Upper lobe of right lung (tissue), 1 donor: ENCODE results near the gene CLEC3B. TPM values are rescaled to one million over a fixed set of nuclear protein-coding genes. Genes with fewer than 3 reads are reported as not detected.

Source experiments
- ATAC-seq: fragments of 200-7000 bp; cut with Tn5 transposase; one replicate; pipeline ENCODE4 v1.9.1; 2020; ENCODE audit warnings: mild to moderate bottlenecking, moderate library complexity
- DNase-seq: peaks from one replicate; pipeline ENCODE4 v3.0.0-alpha.2; 2020
- H3K27ac ChIP-seq: fragments of 200-600 bp; one replicate; pipeline ENCODE4 v1.8.0; 2022
- H3K27me3 ChIP-seq: fragments of 200-600 bp; one replicate; pipeline ENCODE4 v1.8.0; 2022; ENCODE audit warnings: mild to moderate bottlenecking
- H3K36me3 ChIP-seq: fragments of 200-600 bp; one replicate; pipeline ENCODE4 v1.8.0; 2022
- H3K4me1 ChIP-seq: fragments of 200-600 bp; one replicate; pipeline ENCODE4 v1.8.0; 2022
- H3K4me3 ChIP-seq: fragments of 200-600 bp; one replicate; pipeline ENCODE4 v1.8.0; 2022; ENCODE audit warnings: mild to moderate bottlenecking
- H3K9me3 ChIP-seq: fragments of 200-600 bp; one replicate; pipeline ENCODE4 v1.8.0; 2022
- intact Hi-C: fragments of 100-400 bp; cut with DNase I; formaldehyde crosslinking; loops from one replicate; pipeline ENCODE4 v1.11.0; 2022
- total RNA-seq: library from RNA; stranded (reverse); fragmentation: NEBNext Ultra II Directional; extraction: Animal tissue kit (Norgen Biotek cat#: 25700); gene quantifications from one replicate; pipeline ENCODE4 v1.2.1, GENCODE V29; 2021
- TF ChIP-seq, protein P1 (sequence below): fragments of 200-600 bp; IDR thresholded peaks from one replicate; pipeline ENCODE4 v1.8.0; 2022; ENCODE audit warnings: antibody characterized with exemption
- donor health status: DM: no; HTN: yes; CAD: no; lungs with severe emphysema.

Gene CLEC3B
- total RNA-seq, 1 donor from 2014 or later, result 265 TPM

DNA sequence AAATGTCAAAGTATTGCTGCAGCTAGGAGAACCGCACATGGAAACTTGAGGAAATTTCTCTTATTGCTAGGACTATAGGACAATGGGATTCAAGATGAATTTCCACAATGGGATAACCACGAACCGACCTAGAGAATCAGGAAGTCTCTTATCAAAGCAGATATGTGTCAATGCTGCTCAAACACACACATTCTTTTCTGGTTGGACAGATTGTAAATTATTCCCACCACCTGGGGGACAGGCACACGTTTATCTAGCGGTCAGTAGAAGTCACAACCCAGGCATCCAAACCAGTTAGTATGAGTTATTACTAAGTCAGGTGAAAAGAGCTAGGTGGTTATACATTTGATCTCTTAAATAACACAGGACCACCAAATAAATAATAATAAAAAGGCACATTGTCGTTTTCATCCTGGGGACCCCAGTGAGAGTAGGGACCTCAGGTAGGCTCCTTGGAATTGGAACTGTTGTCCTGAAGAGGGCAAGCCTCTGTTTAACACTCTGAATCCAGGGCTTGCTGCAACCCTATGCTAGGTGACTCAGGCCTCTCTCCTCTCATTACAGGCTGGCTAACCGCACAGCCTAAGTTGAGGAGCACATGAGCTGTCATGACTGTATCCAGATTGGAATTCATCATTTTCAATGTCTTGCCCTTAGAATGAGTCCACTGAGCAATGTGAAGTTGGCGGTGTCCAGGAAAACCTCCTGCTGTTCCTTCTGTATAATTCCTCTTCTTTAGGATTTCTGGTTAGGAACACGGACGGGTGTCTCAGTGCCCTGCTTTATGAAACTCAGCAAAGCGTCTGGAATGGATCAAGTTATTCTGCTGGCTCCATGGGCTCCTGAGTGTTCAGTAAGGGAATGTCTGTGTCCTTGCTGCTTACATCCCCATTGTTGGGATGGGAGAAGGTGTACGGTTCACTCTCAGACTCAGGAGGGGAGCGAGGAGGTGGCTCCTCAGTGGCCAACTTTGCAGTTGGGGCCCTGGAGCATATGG, 59.0 kb downstream of the CLEC3B start:
- Histone ChIP-seq H3K9me3 (no peaks in the 10 kb centered on the region), H3K4me1 (no peaks in the 10 kb centered on the region), H3K4me3 (no peak overlapping the region), H3K36me3 (no peaks in the 10 kb centered on the region), H3K27me3 (no peaks in the 10 kb centered on the region), H3K27ac (no peak overlapping the region)
- intact Hi-C loops, result no loop called here
- DNase-seq (no peak), ATAC-seq (no peak)
- TF ChIP-seq, protein P1, sequence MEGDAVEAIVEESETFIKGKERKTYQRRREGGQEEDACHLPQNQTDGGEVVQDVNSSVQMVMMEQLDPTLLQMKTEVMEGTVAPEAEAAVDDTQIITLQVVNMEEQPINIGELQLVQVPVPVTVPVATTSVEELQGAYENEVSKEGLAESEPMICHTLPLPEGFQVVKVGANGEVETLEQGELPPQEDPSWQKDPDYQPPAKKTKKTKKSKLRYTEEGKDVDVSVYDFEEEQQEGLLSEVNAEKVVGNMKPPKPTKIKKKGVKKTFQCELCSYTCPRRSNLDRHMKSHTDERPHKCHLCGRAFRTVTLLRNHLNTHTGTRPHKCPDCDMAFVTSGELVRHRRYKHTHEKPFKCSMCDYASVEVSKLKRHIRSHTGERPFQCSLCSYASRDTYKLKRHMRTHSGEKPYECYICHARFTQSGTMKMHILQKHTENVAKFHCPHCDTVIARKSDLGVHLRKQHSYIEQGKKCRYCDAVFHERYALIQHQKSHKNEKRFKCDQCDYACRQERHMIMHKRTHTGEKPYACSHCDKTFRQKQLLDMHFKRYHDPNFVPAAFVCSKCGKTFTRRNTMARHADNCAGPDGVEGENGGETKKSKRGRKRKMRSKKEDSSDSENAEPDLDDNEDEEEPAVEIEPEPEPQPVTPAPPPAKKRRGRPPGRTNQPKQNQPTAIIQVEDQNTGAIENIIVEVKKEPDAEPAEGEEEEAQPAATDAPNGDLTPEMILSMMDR, result no peak

Other genes with a start within 250 kb of the CLEC3B start
- gene TMEM42, start 164.4 kb upstream of the CLEC3B start, total RNA-seq, result 14.4 TPM
- not detected for gene TGM4, start 151.7 kb upstream of the CLEC3B start, total RNA-seq
- gene ZDHHC3, start 50.1 kb upstream of the CLEC3B start, total RNA-seq, result 125 TPM
- gene EXOSC7, start 50.1 kb upstream of the CLEC3B start, total RNA-seq, result 36.2 TPM
- gene CDCP1, start 120.1 kb downstream of the CLEC3B start, total RNA-seq, result 19.1 TPM
- gene TMEM158, start 200.0 kb downstream of the CLEC3B start, total RNA-seq, result 2.1 TPM